HepG2 (cell line): ENCODE measurements around the gene DGUOK. TPM values are rescaled to one million over a fixed set of nuclear protein-coding genes. Genes with fewer than 3 reads are reported as not detected.
A peak's percentile ranks its signal among the peaks of the same experiment; 100 is the strongest.

Experiments
- ATAC-seq: fragments of 200-7000 bp; cut with Tn5 transposase; 3 replicates; pipeline ENCODE4 v1.9.1; 2020; ENCODE audit warnings: mild to moderate bottlenecking, moderate library complexity
- BruUV-seq: library from RNA; stranded (reverse); fragments of 400-500 nt; replicated peaks from 2 replicates; lab custom pipeline; 2021; lab: Mats Ljungman, UMichigan
- CTCF ChIA-PET: fragments of 300-600 bp; formaldehyde crosslinking; extraction: SDS; loops from one replicate; lab custom pipeline; 2021; ENCODE audit warnings: low total read pairs, inconsistent platforms, low intra/inter-chr PET ratio; lab: Yijun Ruan, JAX
- POLR2A ChIA-PET: fragments of 350-600 bp; sonication (Branson Sonifier 250); formaldehyde crosslinking; loops from one replicate; lab custom pipeline; 2020; ENCODE audit warnings: antibody characterized with exemption, inconsistent platforms; lab: Yijun Ruan, JAX
- DNase-seq: peaks from one replicate; pipeline ENCODE4 v3.0.0-alpha.2; 2015; ENCODE audit warnings: low spot score
- FAIRE-seq: peaks from 3 replicates; lab custom pipeline; 2011; peaks lifted over from hg19 to GRCh38; lab: Jason Lieb, UNC
- H2AFZ ChIP-seq: one replicate; pipeline ENCODE4 v1.6.1; 2011; ENCODE audit warnings: low read length, inconsistent platforms
- H3K27ac ChIP-seq: fragments of 300-600 bp; 3 replicates; pipeline ENCODE4 v1.8.0; 2011; ENCODE audit warnings: mixed run types, mild to moderate bottlenecking, mixed read lengths, low read length, inconsistent platforms; ENCODE audit not compliant: insufficient read depth; ENCODE audit errors: extremely low read length
- H3K27me3 ChIP-seq, 2 experiments: fragments of 200-600 bp in 1 of 2; 2 replicates in 1 of 2; 3 replicates in 1 of 2; pipeline versions ENCODE4 v1.6.0 to v1.8.0; 2011; ENCODE audit warnings: low read length in 2 of 2, mild to moderate bottlenecking in 2 of 2, moderate library complexity in 2 of 2, inconsistent platforms in 1 of 2; ENCODE audit not compliant: insufficient read depth in 2 of 2, control insufficient read depth in 1 of 2
- H3K36me3 ChIP-seq, 2 experiments: fragments of 200-600 bp in 1 of 2; replicated peaks in 1 of 2; 2 replicates in 1 of 2; 3 replicates in 1 of 2; pipeline versions ENCODE4 v1.5.1 to v1.8.0; 2011; ENCODE audit warnings: low read length in 2 of 2, inconsistent platforms in 1 of 2; ENCODE audit not compliant: insufficient read depth in 2 of 2, control insufficient read depth in 1 of 2
- H3K4me1 ChIP-seq: 2 replicates; pipeline ENCODE4 v1.5.1; 2012; ENCODE audit warnings: low read length, inconsistent platforms; ENCODE audit not compliant: insufficient read depth
- H3K4me2 ChIP-seq: 2 replicates; pipeline ENCODE4 v1.6.0; 2011; ENCODE audit warnings: low read depth, low read length, inconsistent platforms
- H3K4me3 ChIP-seq, 3 experiments: fragments of 200-600 bp in 1 of 3; sonication (generic), shearing (Covaris generic) in 1 of 3; replicated peaks in 1 of 3; 2 replicates each; pipeline ENCODE4 v1.5.1; 2011 to 2016; ENCODE audit warnings: low read length in 3 of 3, inconsistent platforms in 2 of 3, low read depth in 2 of 3, mild to moderate bottlenecking in 2 of 3, control low read depth in 1 of 3, mixed read lengths in 1 of 3; ENCODE audit not compliant: insufficient read depth in 1 of 3
- H3K79me2 ChIP-seq: one replicate; pipeline ENCODE4 v1.6.1; 2011; ENCODE audit warnings: low read length, inconsistent platforms; ENCODE audit not compliant: insufficient read depth
- H3K9ac ChIP-seq: 2 replicates; pipeline ENCODE4 v1.6.0; 2011; ENCODE audit warnings: mild to moderate bottlenecking, low read depth, low read length, inconsistent platforms; ENCODE audit not compliant: insufficient read depth
- H3K9me3 ChIP-seq: 2 replicates; pipeline ENCODE4 v1.5.1; 2012; ENCODE audit warnings: mild to moderate bottlenecking, low read length
- H4K20me1 ChIP-seq: 2 replicates; pipeline ENCODE4 v1.6.0; 2011; ENCODE audit warnings: inconsistent platforms, mild to moderate bottlenecking, low read length, moderate library complexity; ENCODE audit not compliant: insufficient read depth
- AHR ChIP-seq: IDR thresholded peaks from 2 replicates; pipeline ENCODE4 v1.6.1; 2018; ENCODE audit warnings: missing genetic modification reagents, missing compliant biosample characterization
- FOXO4 ChIP-seq: sonication (generic); formaldehyde crosslinking; conservative IDR thresholded peaks from 2 replicates; pipeline ENCODE4 v1.8.1; 2023; ENCODE audit warnings: missing genetic modification reagents
- HNRNPL ChIP-seq: fragments of 200-400 bp; formaldehyde crosslinking; IDR thresholded peaks from 2 replicates; pipeline ENCODE4 v1.6.1; 2017; ENCODE audit warnings: mild to moderate bottlenecking, low read depth, low read length
- IKZF1 ChIP-seq: fragments of 450-650 bp; IDR thresholded peaks from 2 replicates; pipeline ENCODE4 v1.7.1; 2016
- SMC3 ChIP-seq: IDR thresholded peaks from 2 replicates; pipeline ENCODE4 v1.6.1; 2011; ENCODE audit warnings: low read length, improper control_type of control experiment
- SNRNP70 ChIP-seq: fragments of 200-400 bp; formaldehyde crosslinking; IDR thresholded peaks from 2 replicates; pipeline ENCODE4 v1.6.1; 2017; ENCODE audit warnings: mild to moderate bottlenecking, low read depth, low read length, moderate library complexity
- SUZ12 ChIP-seq: fragments of 150-350 bp; IDR thresholded peaks from 2 replicates; pipeline ENCODE4 v1.6.1; 2014; ENCODE audit warnings: low read depth, low read length
- ZNF121 ChIP-seq: sonication (generic); formaldehyde crosslinking; IDR thresholded peaks from 2 replicates; pipeline ENCODE4 v1.5.0; 2020; ENCODE audit warnings: mild to moderate bottlenecking, missing genetic modification reagents
- ZNF3 ChIP-seq: IDR thresholded peaks from 2 replicates; pipeline ENCODE4 v1.7.0; 2017; ENCODE audit warnings: inconsistent platforms
- ZNF512B ChIP-seq: sonication (generic); formaldehyde crosslinking; IDR thresholded peaks from 2 replicates; pipeline ENCODE4 v1.5.1; 2020; ENCODE audit warnings: missing genetic modification reagents, mild to moderate bottlenecking, borderline replicate concordance
- ZNF770 ChIP-seq: sonication (generic); formaldehyde crosslinking; IDR thresholded peaks from 2 replicates; pipeline ENCODE4 v1.5.0; 2020; ENCODE audit warnings: mild to moderate bottlenecking, missing genetic modification reagents
- WGBS: methylation state at CpG from one replicate; pipeline ENCODE4 v1.1.6; 2017; ENCODE audit warnings: low lambda C conversion rate; 5-methylcytosine and 5-hydroxymethylcytosine counted together
- in situ Hi-C: cut with HindIII; loops from 2 replicates; pipeline ENCODE4 v1.10.0; 2017; ENCODE audit warnings: low pct_unique_long_range_greater_than_20kb; ENCODE audit not compliant: extremely low pct_ligation_motif_present
- intact Hi-C: fragments of 100-400 bp; cut with micrococcal nuclease; formaldehyde crosslinking; loops from one replicate; pipeline ENCODE4 v1.10.0; 2022; ENCODE audit not compliant: unreplicated experiment
- polyA plus RNA-seq, 8 experiments: library from polyadenylated mRNA; depleted of rRNA in 3 of 8; stranded (reverse) in 7 of 8; unstranded in 1 of 8; fragments of >200 nt; fragmentation: Illumina TruSeq in 4 of 8; extraction: Trizol in 4 of 8; gene quantifications; 2 replicates each; pipeline versions ENCODE4 v1.2.1 to v1.2.3, GENCODE V29; 2011 to 2016; ENCODE audit warnings: low read depth in 4 of 8, missing spikeins in 1 of 8, mixed read lengths in 1 of 8; ENCODE audit not compliant: insufficient read depth in 1 of 8
- total RNA-seq, 5 experiments: library from RNA; depleted of rRNA; stranded (reverse); fragments of >200 nt; fragmentation: Illumina TruSeq; extraction: Trizol; gene quantifications; 2 replicates each; pipeline ENCODE4 v1.2.3, GENCODE V29; 2016; ENCODE audit warnings: low read depth in 1 of 5

Gene DGUOK
- total and polyA plus RNA-seq, 2 of the 13 experiments (the other 11 are each of a cell fraction or from before 2014, with no cell fraction given) = 105 to 137 TPM

GRCh38 chr2:73956218-73956865, 29.7 kb downstream of the DGUOK start:
- no peak overlapping the region for H3K4me2 ChIP-seq
- H3K79me2 ChIP-seq = no peaks in the 10 kb centered on the region
- CTCF ChIA-PET = no interaction called here
- no peaks in the 10 kb centered on the region for H3K27me3 ChIP-seq
- H4K20me1 ChIP-seq = no peaks in the 10 kb centered on the region
- POLR2A ChIA-PET = no interaction called here
- peaks cover 2% of the 10 kb centered on the region; the same call in 1 of the 2 replicates for H3K4me1 ChIP-seq
- BruUV-seq = no TSS peak
- DNase-seq (no peak), FAIRE-seq (no peak), ATAC-seq (peak; percentile 36)
- H2AFZ ChIP-seq = no peak overlapping the region
- 95% methylated on average over 5 of the region's 5 CpGs for whole genome bisulfite sequencing
- no peaks in the 10 kb centered on the region for H3K9me3 ChIP-seq
- no peak for TF ChIP-seq AHR (CRISPR knock-in tag)
- no peak for TF ChIP-seq HNRNPL
- TF ChIP-seq SMC3 = peak; percentile 6; the same call in 1 of the 2 replicates
- H3K9ac ChIP-seq = no peak overlapping the region
- in situ Hi-C loops (no loop called here), intact Hi-C loops (no loop called here)
- peaks cover 26 to 73% of the 10 kb centered on the region in 2 experiments for H3K36me3 ChIP-seq
- H3K4me3 ChIP-seq = no peak overlapping the region
- H3K27ac ChIP-seq = no peak overlapping the region

GRCh38 chr2:73961274-73961673, 34.6 kb downstream of the DGUOK start:
- Histone ChIP-seq H2AFZ (no peak overlapping the region), H3K9ac (no peak overlapping the region), H3K27ac (no peak overlapping the region), H4K20me1 (no peaks in the 10 kb centered on the region), H3K79me2 (no peaks in the 10 kb centered on the region), H3K4me1 (peaks cover 26% of the 10 kb centered on the region), H3K36me3 (peaks cover 6 to 34% of the 10 kb centered on the region in 2 experiments), H3K9me3 (peaks cover 6% of the 10 kb centered on the region; the same call in 1 of the 2 replicates), H3K27me3 (no peaks in the 10 kb centered on the region), H3K4me3 (no peak overlapping the region), H3K4me2 (no peak overlapping the region)
- ChIA-PET POLR2A (interaction anchor here (0.6 kb wide), 1 partner anchor 87 kb away, joined by 3 read pairs; no protein-coding TSS in a partner anchor), CTCF (no interaction called here)
- in situ Hi-C loops (no loop called here), intact Hi-C loops (no loop called here)
- WGBS = 92% methylated on average over 4 of the region's 4 CpGs
- peak; percentile 14; the same call in 1 of the 3 replicates for ATAC-seq
- no peak for DNase-seq
- no peak for FAIRE-seq
- BruUV-seq = no TSS peak
- no peak for TF ChIP-seq SUZ12
- TF ChIP-seq ZNF121 = peak; percentile 93
- TF ChIP-seq IKZF1 = no peak
- TF ChIP-seq SNRNP70 = no peak
- TF ChIP-seq ZNF512B (CRISPR knock-in tag) = no peak
- peak; percentile 81; the same call in 1 of the 2 replicates for TF ChIP-seq ZNF3 (CRISPR knock-in tag)
- peak; percentile 52; the same call in 1 of the 2 replicates for TF ChIP-seq ZNF770 (CRISPR knock-in tag)
- 0 out of 2 replicates have a peak, but pooled peaks have one; percentile 28 for TF ChIP-seq FOXO4
